SK-N-SH (cell line): ENCODE measurements around the gene KLF3. TPM values are rescaled to one million over a fixed set of nuclear protein-coding genes. Genes with fewer than 3 reads are reported as not detected.

Experiments used
- CTCF ChIA-PET: fragments of 300-600, 350-600 bp; formaldehyde crosslinking; extraction: SDS; loops from one replicate; lab custom pipeline; 2021; lab: Yijun Ruan, JAX
- POLR2A ChIA-PET: fragments of 350-600 bp; sonication (Branson Sonifier 250); formaldehyde crosslinking; extraction: SDS; loops from one replicate; lab custom pipeline; 2020; ENCODE audit warnings: antibody characterized with exemption, inconsistent platforms; lab: Yijun Ruan, JAX
- DNase-seq: peaks from one replicate; pipeline ENCODE4 v3.0.0; 2012
- H2AFZ ChIP-seq: fragments of 200-600 bp; sonication (generic); 2 replicates; pipeline ENCODE4 v1.8.1; 2016; ENCODE audit warnings: antibody characterized with exemption, mild to moderate bottlenecking, low read depth
- H3F3A ChIP-seq: fragments of 200-600 bp; sonication (generic); replicated peaks from 2 replicates; pipeline ENCODE3; 2016; ENCODE audit warnings: antibody characterized with exemption, mild to moderate bottlenecking; ENCODE audit not compliant: insufficient read depth
- H3K27ac ChIP-seq, 2 experiments: fragments of 200-500 bp in 1 of 2; fragments of 200-600 bp in 1 of 2; sonication (Bioruptor generic) in 1 of 2; sonication (generic), shearing (Covaris generic) in 1 of 2; 2 replicates each; pipeline versions ENCODE4 v1.5.1 to v1.6.1; 2014 to 2016; ENCODE audit warnings: low read depth in 2 of 2, inconsistent platforms in 1 of 2, low read length in 1 of 2, mild to moderate bottlenecking in 1 of 2, mixed read lengths in 1 of 2
- H3K27me3 ChIP-seq: fragments of 200-600 bp; sonication (generic), shearing (Covaris generic); 2 replicates; pipeline ENCODE4 v1.6.1; 2016; ENCODE audit warnings: mixed run types; ENCODE audit not compliant: insufficient read depth
- H3K36me3 ChIP-seq, 2 experiments: fragments of 200-500 bp in 1 of 2; fragments of 200-600 bp in 1 of 2; sonication (Bioruptor generic) in 1 of 2; sonication (generic) in 1 of 2; replicated peaks in 1 of 2; 2 replicates each; pipeline versions ENCODE3 to v1.5.1; 2014 to 2016; ENCODE audit warnings: low read length in 1 of 2, mild to moderate bottlenecking in 1 of 2; ENCODE audit not compliant: insufficient read depth in 2 of 2, control insufficient read depth in 1 of 2
- H3K4me1 ChIP-seq, 2 experiments: fragments of 200-500 bp in 1 of 2; fragments of 200-600 bp in 1 of 2; sonication (Bioruptor generic) in 1 of 2; sonication (generic), shearing (Covaris generic) in 1 of 2; 2 replicates each; pipeline versions ENCODE4 v1.5.1 to v1.6.1; 2014 to 2016; ENCODE audit warnings: low read depth in 1 of 2, low read length in 1 of 2, mixed run types in 1 of 2; ENCODE audit not compliant: insufficient read depth in 2 of 2, control insufficient read depth in 1 of 2
- H3K4me2 ChIP-seq: fragments of 200-600 bp; sonication (generic), shearing (Covaris generic); 2 replicates; pipeline ENCODE4 v1.6.1; 2017; ENCODE audit warnings: mixed run types
- H3K4me3 ChIP-seq, 2 experiments: fragments of 200-500 bp in 1 of 2; fragments of 200-600 bp in 1 of 2; sonication (Bioruptor generic) in 1 of 2; sonication (generic), shearing (Covaris generic) in 1 of 2; 2 replicates each; pipeline versions ENCODE4 v1.5.1 to v1.8.1; 2014 to 2016; ENCODE audit warnings: low read depth in 2 of 2, inconsistent platforms in 1 of 2, low read length in 1 of 2, mild to moderate bottlenecking in 1 of 2, mixed read lengths in 1 of 2, moderate library complexity in 1 of 2
- H3K79me2 ChIP-seq: fragments of 200-600 bp; sonication (generic); 2 replicates; pipeline ENCODE4 v1.8.1; 2017; ENCODE audit warnings: mild to moderate bottlenecking; ENCODE audit not compliant: insufficient read depth
- H3K9ac ChIP-seq: fragments of 200-600 bp; sonication (generic); 2 replicates; pipeline ENCODE4 v1.6.1; 2017; ENCODE audit warnings: mixed run types
- H3K9me2 ChIP-seq: fragments of 200-600 bp; sonication (generic); 2 replicates; pipeline ENCODE4 v1.6.1; 2017; ENCODE audit warnings: mixed run types
- H3K9me3 ChIP-seq: fragments of 200-600 bp; sonication (generic); 2 replicates; pipeline ENCODE4 v1.6.1; 2017; ENCODE audit warnings: mixed run types, mild to moderate bottlenecking, moderate library complexity
- H4K20me1 ChIP-seq: fragments of 200-600 bp; sonication (generic); 2 replicates; pipeline ENCODE4 v1.6.1; 2017; ENCODE audit warnings: mild to moderate bottlenecking, mixed run types; ENCODE audit not compliant: insufficient read depth
- CHD2 ChIP-seq: fragments of 150-350 bp; IDR thresholded peaks from 2 replicates; pipeline ENCODE4 v1.6.1; 2018; ENCODE audit warnings: low read length; ENCODE audit not compliant: partially characterized antibody
- CTCF ChIP-seq: fragments of 200-600 bp; sonication (generic); IDR thresholded peaks from 2 replicates; pipeline ENCODE4 v1.6.1; 2017; ENCODE audit warnings: antibody characterized with exemption, mild to moderate bottlenecking, moderate library complexity
- ELF1 ChIP-seq: IDR thresholded peaks from 2 replicates; pipeline ENCODE4 v1.4.0; 2012
- EP300 ChIP-seq, 2 experiments: IDR thresholded peaks; 2 replicates each; pipeline versions ENCODE4 v1.4.0 to v1.6.1; 2012; ENCODE audit warnings: borderline replicate concordance in 1 of 2, low read depth in 1 of 2, low read length in 1 of 2
- EZH2phosphoT487 ChIP-seq: fragments of 200-600 bp; sonication (generic); IDR thresholded peaks from 2 replicates; pipeline ENCODE4 v1.6.1; 2017; ENCODE audit warnings: low read depth, mixed run types, mild to moderate bottlenecking, antibody characterized with exemption, moderate library complexity, borderline replicate concordance
- FOXJ3 ChIP-seq: sonication (generic); formaldehyde crosslinking; IDR thresholded peaks from 2 replicates; pipeline ENCODE4 v1.5.1; 2020; ENCODE audit warnings: mild to moderate bottlenecking, missing genetic modification reagents
- FOXM1 ChIP-seq: IDR thresholded peaks from 2 replicates; pipeline ENCODE4 v1.4.0; 2012; ENCODE audit warnings: low read depth, mild to moderate bottlenecking
- IRF3 ChIP-seq: fragments of 150-350 bp; IDR thresholded peaks from 2 replicates; pipeline ENCODE4 v1.6.1; 2016; ENCODE audit warnings: mild to moderate bottlenecking, low read depth, low read length
- MXI1 ChIP-seq: IDR thresholded peaks from 2 replicates; pipeline ENCODE4 v1.6.1; 2012; ENCODE audit warnings: mild to moderate bottlenecking, low read depth, low read length, improper control_type of control experiment
- NFIC ChIP-seq: IDR thresholded peaks from 2 replicates; pipeline ENCODE4 v1.4.0; 2012; ENCODE audit warnings: borderline replicate concordance
- PBX3 ChIP-seq: IDR thresholded peaks from 2 replicates; pipeline ENCODE4; 2012
- RAD21 ChIP-seq: IDR thresholded peaks from 2 replicates; pipeline ENCODE4 v1.6.1; 2012; ENCODE audit warnings: mild to moderate bottlenecking, low read length
- RCOR1 ChIP-seq: fragments of 150-350 bp; IDR thresholded peaks from 2 replicates; pipeline ENCODE4 v1.6.1; 2017; ENCODE audit warnings: antibody characterized with exemption, low read length
- SIN3A ChIP-seq: IDR thresholded peaks from 2 replicates; pipeline ENCODE4 v1.6.1; 2012; ENCODE audit warnings: low read depth, mild to moderate bottlenecking, low read length, moderate library complexity, borderline replicate concordance
- TCF12 ChIP-seq: IDR thresholded peaks from 2 replicates; pipeline ENCODE4 v1.4.0; 2012
- TEAD4 ChIP-seq: IDR thresholded peaks from 2 replicates; pipeline ENCODE4 v1.4.0; 2012; ENCODE audit warnings: mild to moderate bottlenecking, borderline replicate concordance; ENCODE audit not compliant: insufficient read depth
- WGBS: methylation state at CpG from one replicate; pipeline ENCODE4 v1.1.6; 2017; ENCODE audit warnings: low lambda C conversion rate; 5-methylcytosine and 5-hydroxymethylcytosine counted together
- polyA plus RNA-seq, 3 experiments: library from polyadenylated mRNA; depleted of rRNA; stranded (reverse); fragments of >200 nt; gene quantifications; 2 replicates each; pipeline ENCODE4 v1.2.3, GENCODE V29; 2012
- TF ChIP-seq, protein P1 (sequence below): IDR thresholded peaks from 2 replicates; pipeline ENCODE4 v1.6.1; 2012; ENCODE audit warnings: mild to moderate bottlenecking, low read depth, low read length, moderate library complexity
- TF ChIP-seq, protein P2 (sequence below): IDR thresholded peaks from 2 replicates; pipeline ENCODE4 v1.4.0; 2012; ENCODE audit warnings: low read depth, borderline replicate concordance
- TF ChIP-seq, protein P3 (sequence below): IDR thresholded peaks from 2 replicates; pipeline ENCODE4 v1.4.0; 2012; ENCODE audit warnings: low read depth

The KLF3 gene
- polyA plus RNA-seq, 1 of the 3 experiments (the other 2 are of a cell fraction): 8.2 TPM

- CTCF ChIA-PET: interaction anchor here (1.1 kb wide), 1 partner anchor 18 kb away, joined by 3 read pairs; no protein-coding TSS in a partner anchor
- no peaks in the 10 kb centered on the region for H4K20me1 ChIP-seq
- POLR2A ChIA-PET: no interaction called here
Observed at GRCh38 chr4:38618505-38618904, 45.5 kb upstream of the KLF3 start.

GRCh38 chr4:38619316-38619715, 44.7 kb upstream of the KLF3 start:
- Histone ChIP-seq H3K4me2 (no peak overlapping the region), H2AFZ (no peak overlapping the region), H3K9me2 (no peaks in the 10 kb centered on the region), H3K4me3 (no peak overlapping the region), H3K9ac (no peak overlapping the region), H4K20me1 (no peaks in the 10 kb centered on the region), H3K79me2 (no peaks in the 10 kb centered on the region), H3F3A (no peaks in the 10 kb centered on the region), H3K9me3 (no peaks in the 10 kb centered on the region), H3K27me3 (no peaks in the 10 kb centered on the region), H3K36me3 (no peaks in the 10 kb centered on the region), H3K4me1 (no peaks in the 10 kb centered on the region), H3K27ac (no peak overlapping the region)
- WGBS: 59% methylated on average over 3 of the region's 3 CpGs
- ChIA-PET CTCF (interaction anchor here (1.1 kb wide), 1 partner anchor 19 kb away, joined by 3 read pairs; no protein-coding TSS in a partner anchor), POLR2A (no interaction called here)
- no peak for DNase-seq
- TF ChIP-seq CTCF (no peak), EZH2phosphoT487 (no peak), FOXJ3 (CRISPR knock-in tag) (no peak), ELF1 (no peak), FOXM1 (no peak), EP300 (IDR thresholded peaks at IDR 0.05; ENCODE audit: borderline replicate concordance in 1 of 2, low read depth in 1 of 2, low read length in 1 of 2) (no peak)
- TF ChIP-seq, protein P1, sequence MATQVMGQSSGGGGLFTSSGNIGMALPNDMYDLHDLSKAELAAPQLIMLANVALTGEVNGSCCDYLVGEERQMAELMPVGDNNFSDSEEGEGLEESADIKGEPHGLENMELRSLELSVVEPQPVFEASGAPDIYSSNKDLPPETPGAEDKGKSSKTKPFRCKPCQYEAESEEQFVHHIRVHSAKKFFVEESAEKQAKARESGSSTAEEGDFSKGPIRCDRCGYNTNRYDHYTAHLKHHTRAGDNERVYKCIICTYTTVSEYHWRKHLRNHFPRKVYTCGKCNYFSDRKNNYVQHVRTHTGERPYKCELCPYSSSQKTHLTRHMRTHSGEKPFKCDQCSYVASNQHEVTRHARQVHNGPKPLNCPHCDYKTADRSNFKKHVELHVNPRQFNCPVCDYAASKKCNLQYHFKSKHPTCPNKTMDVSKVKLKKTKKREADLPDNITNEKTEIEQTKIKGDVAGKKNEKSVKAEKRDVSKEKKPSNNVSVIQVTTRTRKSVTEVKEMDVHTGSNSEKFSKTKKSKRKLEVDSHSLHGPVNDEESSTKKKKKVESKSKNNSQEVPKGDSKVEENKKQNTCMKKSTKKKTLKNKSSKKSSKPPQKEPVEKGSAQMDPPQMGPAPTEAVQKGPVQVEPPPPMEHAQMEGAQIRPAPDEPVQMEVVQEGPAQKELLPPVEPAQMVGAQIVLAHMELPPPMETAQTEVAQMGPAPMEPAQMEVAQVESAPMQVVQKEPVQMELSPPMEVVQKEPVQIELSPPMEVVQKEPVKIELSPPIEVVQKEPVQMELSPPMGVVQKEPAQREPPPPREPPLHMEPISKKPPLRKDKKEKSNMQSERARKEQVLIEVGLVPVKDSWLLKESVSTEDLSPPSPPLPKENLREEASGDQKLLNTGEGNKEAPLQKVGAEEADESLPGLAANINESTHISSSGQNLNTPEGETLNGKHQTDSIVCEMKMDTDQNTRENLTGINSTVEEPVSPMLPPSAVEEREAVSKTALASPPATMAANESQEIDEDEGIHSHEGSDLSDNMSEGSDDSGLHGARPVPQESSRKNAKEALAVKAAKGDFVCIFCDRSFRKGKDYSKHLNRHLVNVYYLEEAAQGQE: no peak

More at GRCh38 chr4:38618505-38618904, 45.5 kb upstream of the KLF3 start:
- WGBS: 71% methylated on average over 3 of the region's 3 CpGs
- no peak overlapping the region for H3K27ac ChIP-seq
- H2AFZ ChIP-seq: no peak overlapping the region
- H3K4me2 ChIP-seq: no peak overlapping the region
- H3K4me3 ChIP-seq: no peak overlapping the region
- no peak for TF ChIP-seq NFIC
- TF ChIP-seq ELF1: no peak
- no peak for TF ChIP-seq RAD21
- TF ChIP-seq, protein P2, sequence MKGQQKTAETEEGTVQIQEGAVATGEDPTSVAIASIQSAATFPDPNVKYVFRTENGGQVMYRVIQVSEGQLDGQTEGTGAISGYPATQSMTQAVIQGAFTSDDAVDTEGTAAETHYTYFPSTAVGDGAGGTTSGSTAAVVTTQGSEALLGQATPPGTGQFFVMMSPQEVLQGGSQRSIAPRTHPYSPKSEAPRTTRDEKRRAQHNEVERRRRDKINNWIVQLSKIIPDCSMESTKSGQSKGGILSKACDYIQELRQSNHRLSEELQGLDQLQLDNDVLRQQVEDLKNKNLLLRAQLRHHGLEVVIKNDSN: no peak
- no peak for TF ChIP-seq IRF3
- TF ChIP-seq CHD2: no peak
- TF ChIP-seq EP300 (IDR thresholded peaks at IDR 0.05; ENCODE audit: borderline replicate concordance in 1 of 2, low read depth in 1 of 2, low read length in 1 of 2): no peak
- no peak for TF ChIP-seq RCOR1
- no peak for TF ChIP-seq SIN3A
- TF ChIP-seq MXI1: no peak
- TF ChIP-seq TCF12: no peak
- TF ChIP-seq PBX3: no peak
- TF ChIP-seq FOXM1: no peak
- TF ChIP-seq, protein P3, sequence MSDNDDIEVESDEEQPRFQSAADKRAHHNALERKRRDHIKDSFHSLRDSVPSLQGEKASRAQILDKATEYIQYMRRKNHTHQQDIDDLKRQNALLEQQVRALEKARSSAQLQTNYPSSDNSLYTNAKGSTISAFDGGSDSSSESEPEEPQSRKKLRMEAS: no peak
- TF ChIP-seq TEAD4: no peak
- TF ChIP-seq, all 33 proteins: peak for 0
- H3K36me3 ChIP-seq: no peaks in the 10 kb centered on the region
- no peaks in the 10 kb centered on the region for H3F3A ChIP-seq
- no peaks in the 10 kb centered on the region for H3K4me1 ChIP-seq
- H3K27me3 ChIP-seq: no peaks in the 10 kb centered on the region
- H3K9me2 ChIP-seq: no peaks in the 10 kb centered on the region
- no peak for DNase-seq
- H3K9ac ChIP-seq: no peak overlapping the region
- H3K79me2 ChIP-seq: no peaks in the 10 kb centered on the region
- no peaks in the 10 kb centered on the region for H3K9me3 ChIP-seq
